AML-193 (cell line): ENCODE measurements around the gene ZBED4.
"Not testable (repeated sequence)": the region's sequence is repeated elsewhere in the genome, so short reads cannot be mapped to it uniquely, and the experiment has no call there.

Experiments used
- DNase-seq, 2 experiments: peaks; one replicate each; lab custom pipeline; 2025; lab: John Stamatoyannopoulos, UW

Gene ZBED4

GRCh38 chr22:49852568-49852897 is 1.1 kb upstream of the ZBED4 start:
- DNase-seq, result not testable (repeated sequence)

GRCh38 chr22:49853981-49854831 is 562 bp downstream of the ZBED4 start:
- peak; percentile 13 to 32 for DNase-seq

GRCh38 chr22:49855251-49855911 is 1.7 kb downstream of the ZBED4 start:
- peak in 1 of 2 experiments; percentile 9 for DNase-seq

GRCh38 chr22:49856343-49856742 is 2.7 kb downstream of the ZBED4 start:
- no peak for DNase-seq

GRCh38 chr22:49856766-49857618 is 3.3 kb downstream of the ZBED4 start:
- no peak for DNase-seq

GRCh38 chr22:49858827-49859226 is 5.2 kb downstream of the ZBED4 start:
- DNase-seq, result no peak

- peak in 1 of 2 experiments; percentile 13 for DNase-seq
Measured at GRCh38 chr22:49861642-49862495, 8.2 kb downstream of the ZBED4 start.

GRCh38 chr22:49862496-49862776 is 8.8 kb downstream of the ZBED4 start:
- DNase-seq, result peak in 1 of 2 experiments; percentile 3

GRCh38 chr22:49863931-49864330 is 10.3 kb downstream of the ZBED4 start:
- no peak for DNase-seq

- no peak for DNase-seq
Measured at GRCh38 chr22:49865156-49865555, 11.5 kb downstream of the ZBED4 start.

- DNase-seq, result no peak
Measured at GRCh38 chr22:49866134-49866533, 12.5 kb downstream of the ZBED4 start.

GRCh38 chr22:49866646-49867045 is 13.0 kb downstream of the ZBED4 start:
- no peak for DNase-seq

- no peak for DNase-seq
Measured at GRCh38 chr22:49867303-49868265, 13.9 kb downstream of the ZBED4 start.

- DNase-seq, result no peak
Measured at GRCh38 chr22:49869086-49869830, 15.6 kb downstream of the ZBED4 start.

- no peak for DNase-seq
Measured at GRCh38 chr22:49869845-49870712, 16.4 kb downstream of the ZBED4 start.

- DNase-seq, result no peak
Measured at GRCh38 chr22:49871482-49871881, 17.8 kb downstream of the ZBED4 start.

GRCh38 chr22:49872347-49872746 is 18.7 kb downstream of the ZBED4 start:
- DNase-seq, result no peak

GRCh38 chr22:49873228-49873940 is 19.7 kb downstream of the ZBED4 start:
- DNase-seq, result no peak
